NCI-H1930 (cell line): ENCODE results near the gene FAM234B.

Source experiments
- DNase-seq, 2 experiments: peaks; one replicate each; lab custom pipeline; 2025; lab: John Stamatoyannopoulos, UW

Gene FAM234B

DNA sequence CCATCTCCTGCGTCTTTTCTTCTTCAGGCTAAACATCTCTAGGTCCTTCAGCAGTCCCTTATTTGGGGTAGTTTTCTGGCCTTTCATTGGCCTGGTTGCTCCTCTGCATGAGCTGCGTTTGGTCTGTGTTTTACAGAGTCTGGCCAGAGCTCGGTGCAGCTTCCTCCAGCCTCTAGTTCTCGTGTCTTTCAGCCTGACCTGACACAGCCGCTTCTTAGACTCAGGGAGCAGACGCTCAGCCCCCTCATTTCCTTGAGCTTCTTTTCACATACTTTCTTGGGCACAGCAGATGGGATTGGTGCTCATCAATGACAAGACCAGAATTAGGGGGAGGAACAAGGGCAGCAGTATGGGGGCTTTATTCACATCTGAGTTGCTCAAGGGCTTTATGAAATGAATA is 72.8 kb downstream of the FAM234B start:
- no peak for DNase-seq

DNA sequence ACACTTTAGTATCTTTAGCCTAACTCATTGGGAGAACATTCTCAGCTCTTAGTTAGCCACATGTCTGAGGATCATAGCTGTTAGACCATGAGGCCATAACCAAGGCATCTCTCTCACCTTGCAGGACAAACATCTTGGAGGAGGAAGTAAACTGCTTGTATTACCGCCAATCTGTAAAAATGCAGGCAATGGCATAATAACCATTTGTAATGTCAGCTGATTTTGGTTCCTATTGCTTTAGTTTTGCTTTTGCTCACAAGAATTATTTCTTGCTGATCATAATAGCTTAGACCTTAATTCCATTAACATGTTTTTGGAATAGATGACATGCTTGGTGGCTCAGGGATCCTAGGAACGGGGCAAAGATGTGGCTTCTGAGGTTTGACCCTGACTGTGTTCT is 75.6 kb downstream of the FAM234B start:
- no peak for DNase-seq

- no peak for DNase-seq
Measured at GRCh38 chr12:13120413-13120812, 76.2 kb downstream of the FAM234B start.

DNA sequence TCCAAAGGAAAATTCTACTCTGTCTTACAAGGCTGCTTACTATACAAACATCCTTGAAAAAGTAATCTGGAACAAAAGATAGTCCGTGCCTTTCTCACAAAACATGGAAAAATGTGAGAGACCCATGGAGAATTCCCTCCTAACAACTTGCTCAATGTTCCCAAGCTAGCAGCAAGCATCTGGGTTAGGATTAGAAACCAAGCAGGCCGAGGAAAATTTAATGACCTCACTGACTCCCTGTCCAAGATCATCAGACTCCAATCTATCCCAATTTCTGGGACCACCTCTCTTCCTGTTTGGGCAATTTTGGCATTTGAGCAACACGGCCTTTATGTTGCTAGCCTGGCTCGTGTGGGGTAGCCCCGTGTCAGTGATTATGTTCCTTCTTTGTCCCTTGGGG is 77.4 kb downstream of the FAM234B start:
- DNase-seq: no peak

DNA sequence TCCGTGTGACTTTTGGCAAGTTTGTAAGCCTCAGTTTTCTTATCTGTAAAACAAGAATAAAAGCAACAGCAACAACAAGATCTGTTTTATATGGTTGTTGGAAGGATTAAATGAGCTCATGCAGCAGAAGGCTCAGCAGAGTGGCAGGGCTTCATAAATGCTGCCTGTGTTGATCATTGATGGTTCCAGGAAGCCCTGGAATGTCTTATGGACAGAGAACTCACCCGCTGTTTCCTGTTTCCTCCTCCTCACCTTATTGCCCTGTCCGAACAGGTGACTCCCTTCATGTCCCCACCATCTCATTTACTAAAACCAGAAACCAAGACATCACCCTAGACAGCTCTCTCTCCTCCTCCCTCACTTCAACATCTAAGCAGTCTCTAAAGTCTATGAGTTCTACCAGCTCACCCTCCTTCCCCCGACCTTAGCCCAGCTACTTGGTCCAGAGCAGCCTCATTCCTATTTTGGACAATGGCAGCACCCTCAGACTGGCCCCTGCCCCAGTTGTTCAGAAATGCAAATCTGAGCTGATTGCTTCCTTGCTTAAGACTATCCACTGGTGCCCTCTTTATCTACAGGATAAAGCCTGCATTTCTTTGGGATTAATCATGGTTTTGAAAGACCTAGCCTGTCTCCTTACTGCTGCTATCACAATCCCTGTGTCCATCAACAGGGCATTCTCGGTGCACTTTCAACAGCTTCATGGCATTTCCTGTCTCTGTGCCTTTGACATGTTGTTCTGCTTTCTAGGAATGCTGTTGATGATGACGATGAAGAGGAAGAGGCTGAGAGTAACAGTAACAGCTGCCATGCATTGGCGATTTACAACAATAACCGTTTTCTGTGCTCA is 80.7 kb downstream of the FAM234B start:
- DNase-seq: no peak

DNA sequence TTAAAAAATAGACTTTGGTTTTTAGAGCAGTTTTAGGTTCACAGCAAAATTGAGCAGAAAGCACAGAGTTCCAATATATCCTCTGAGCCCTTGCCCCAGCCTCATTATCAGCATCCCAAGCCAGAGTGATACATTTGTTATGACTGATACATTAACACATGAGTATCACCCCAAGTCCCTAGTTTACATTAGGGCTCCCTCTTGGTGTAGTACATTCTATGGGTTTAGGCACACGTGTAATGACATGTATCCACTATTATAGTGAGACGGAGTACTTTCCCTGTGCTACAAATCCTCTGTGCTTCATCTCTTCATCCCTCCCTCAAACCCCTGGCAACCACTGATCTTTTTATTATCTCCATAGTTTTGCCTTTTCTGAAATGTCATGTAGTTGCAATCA is 81.8 kb downstream of the FAM234B start:
- DNase-seq: no peak

- no peak for DNase-seq
Measured at GRCh38 chr12:13126494-13126893, 82.3 kb downstream of the FAM234B start.

- DNase-seq: no peak
Measured at GRCh38 chr12:13127444-13127843, 83.3 kb downstream of the FAM234B start.

- DNase-seq: no peak
Measured at GRCh38 chr12:13128291-13128965, 84.2 kb downstream of the FAM234B start.

DNA sequence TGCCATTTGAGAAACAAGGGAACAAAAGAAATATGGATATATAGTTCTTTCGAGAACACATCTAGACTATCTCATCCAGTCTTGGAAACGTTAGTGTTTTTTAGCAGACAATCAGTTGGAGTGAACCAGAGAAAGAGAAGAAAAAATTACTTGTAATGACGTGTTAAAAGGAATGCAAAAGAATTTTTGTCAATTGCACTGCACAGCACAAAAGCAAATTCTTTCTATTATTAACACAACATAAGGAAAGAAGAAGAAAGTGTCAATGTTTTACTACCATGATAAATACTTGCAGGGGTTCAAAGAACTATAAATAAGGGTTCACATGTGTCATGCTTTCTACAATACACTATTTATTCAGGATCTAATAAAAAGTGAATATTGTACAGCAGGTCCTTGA is 86.8 kb downstream of the FAM234B start:
- DNase-seq: no peak
